ENCODE results near the gene CBX4.
A peak's percentile ranks its signal among the peaks of the same experiment; 100 is the strongest.

Gene CBX4

GRCh38 chr17:79799174-79799537, 40.1 kb downstream of the CBX4 start:
- no peak for DNase-seq

- no peak for DNase-seq
Observed at GRCh38 chr17:79798299-79799173, 40.7 kb downstream of the CBX4 start.

- no peak for DNase-seq
Observed at GRCh38 chr17:79797492-79798298, 41.5 kb downstream of the CBX4 start.

GRCh38 chr17:79796763-79797491, 42.3 kb downstream of the CBX4 start, which contains the start of gene CBX8:
Gene CBX8 (minus strand): TSS chr17:79797077. CDS start chr17:79796998, 79 bp downstream.
- DNase-seq: peak; percentile 99

GRCh38 chr17:79796444-79796762, 42.8 kb downstream of the CBX4 start:
- DNase-seq: no peak

GRCh38 chr17:79795795-79796443, 43.3 kb downstream of the CBX4 start:
- DNase-seq: no peak

- DNase-seq: no peak
Observed at GRCh38 chr17:79794659-79795511, 44.4 kb downstream of the CBX4 start.

- DNase-seq: no peak
Observed at GRCh38 chr17:79793924-79794304, 45.3 kb downstream of the CBX4 start.

- no peak for DNase-seq
Observed at GRCh38 chr17:79792984-79793923, 46.0 kb downstream of the CBX4 start.

GRCh38 chr17:79792341-79792871, 46.8 kb downstream of the CBX4 start:
- no peak for DNase-seq

GRCh38 chr17:79791735-79792161, 47.5 kb downstream of the CBX4 start:
- DNase-seq: no peak

GRCh38 chr17:79790805-79791734, 48.2 kb downstream of the CBX4 start:
- DNase-seq: no peak

- DNase-seq: no peak
Observed at GRCh38 chr17:79789943-79790804, 49.1 kb downstream of the CBX4 start.

- DNase-seq: no peak
Observed at GRCh38 chr17:79788989-79789942, 50.0 kb downstream of the CBX4 start.

- DNase-seq: no peak
Observed at GRCh38 chr17:79788455-79788854, 50.8 kb downstream of the CBX4 start.

GRCh38 chr17:79786930-79787643, 52.2 kb downstream of the CBX4 start:
- no peak for DNase-seq

Measured in activated effector memory CD4-positive, alpha-beta T cell treated with anti-CD3 and anti-CD28 coated beads, Interleukin-2, amount 50 U/mL, for 16 hours (primary cell).